ENCODE measurements around the gene TTC7B.

Gene TTC7B

DNA sequence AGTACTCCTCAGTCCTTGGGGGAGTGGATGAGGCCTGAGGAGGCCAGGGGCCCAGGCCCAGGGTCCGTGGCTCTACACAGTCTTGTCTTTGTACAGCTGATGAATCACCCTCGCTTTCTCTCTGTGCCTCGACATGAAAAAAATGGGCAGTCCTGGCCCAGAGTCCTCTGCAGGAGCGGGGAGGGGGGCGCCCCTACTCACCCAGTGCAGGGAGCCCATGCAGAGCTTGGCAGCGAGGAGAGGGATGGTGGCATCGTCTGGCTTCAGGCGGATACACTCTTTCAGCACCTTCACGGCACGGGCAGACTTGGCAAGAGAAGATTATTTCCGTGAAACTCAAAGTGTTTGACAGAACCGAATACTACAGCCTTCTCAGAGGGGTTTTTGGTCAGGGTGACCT is 159.3 kb downstream of the TTC7B start:
- no peak overlapping the region for H4K91ac ChIP-seq (ENCODE audit: low read depth, low read length)
- H3K14ac ChIP-seq (ENCODE audit: low read length), result no peak overlapping the region
- no peak overlapping the region for H3K23ac ChIP-seq (ENCODE audit: low read length)
- WGBS (ENCODE audit: extremely low coverage, insufficient coverage, insufficient read length), result no CpG with 5 or more reads among the region's 12 CpGs
- peaks cover 3% of the 10 kb centered on the region for H3K79me1 ChIP-seq (ENCODE audit: low read length)
- H2AFZ ChIP-seq (ENCODE audit: insufficient read depth, low read length, poor library complexity), result no peak overlapping the region
- H2BK5ac ChIP-seq (ENCODE audit: low read depth, low read length, poor library complexity), result no peak overlapping the region
- DNase-seq, result no peak
- no peak overlapping the region for H4K12ac ChIP-seq (ENCODE audit: low read depth, low read length)
- H2AK5ac ChIP-seq (ENCODE audit: low read length), result no peak overlapping the region
- no peak overlapping the region for H3K4me3 ChIP-seq (ENCODE audit: low read depth, low read length)
- H3K4me2 ChIP-seq (ENCODE audit: low read length), result no peak overlapping the region
- H3K9ac ChIP-seq (ENCODE audit: low read length), result no peak overlapping the region
- no peak overlapping the region for H3K18ac ChIP-seq (ENCODE audit: low read length)
- no peak overlapping the region for H2BK12ac ChIP-seq (ENCODE audit: low read length)
- peaks cover 17 to 20% of the 10 kb centered on the region in 2 experiments for H3K36me3 ChIP-seq (ENCODE audit: control insufficient read depth in 1 of 2, insufficient read depth in 2 of 2, low read length in 2 of 2)
- H3K27ac ChIP-seq (ENCODE audit: low read depth, low read length), result no peak overlapping the region
- no peaks in the 10 kb centered on the region for H3K79me2 ChIP-seq (ENCODE audit: control insufficient read depth, insufficient read depth, low read length, poor library complexity)
- no peak overlapping the region for H4K8ac ChIP-seq (ENCODE audit: low read depth, low read length)
- H3K4me1 ChIP-seq (ENCODE audit: control insufficient read depth in 1 of 2, insufficient read depth in 2 of 2, low read length in 2 of 2), result peaks cover 12 to 14% of the 10 kb centered on the region in 2 experiments
- H3K27me3 ChIP-seq (ENCODE audit: insufficient read depth, low read length), result no peaks in the 10 kb centered on the region
- peaks cover 1% of the 10 kb centered on the region for H3K9me3 ChIP-seq (ENCODE audit: insufficient read depth, low read depth, low read length)
- no peak overlapping the region for H3K4ac ChIP-seq (ENCODE audit: low read depth, low read length)
- H2BK120ac ChIP-seq (ENCODE audit: insufficient read depth, low read length, poor library complexity), result no peak overlapping the region

DNA sequence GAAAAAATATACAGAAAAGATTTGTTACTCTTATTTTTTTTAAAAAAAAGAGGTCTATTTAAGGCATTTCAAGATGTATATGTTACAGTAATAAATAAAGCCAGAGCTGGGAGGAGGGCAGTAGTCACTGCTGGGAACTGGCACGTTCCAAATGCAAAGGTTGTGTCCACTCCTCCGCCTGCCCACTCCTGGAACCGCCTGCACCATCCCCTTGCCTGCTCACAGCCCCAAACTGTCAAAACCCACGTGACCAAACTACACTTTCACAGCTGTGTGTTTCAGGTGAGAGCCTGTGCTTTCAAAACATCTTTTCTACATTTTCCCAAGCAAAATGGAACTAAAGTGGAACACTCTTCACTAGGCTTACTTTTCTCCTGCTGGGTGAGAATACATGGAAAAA is 160.4 kb downstream of the TTC7B start:
- DNase-seq, result no peak
- Histone ChIP-seq H3K4me1 (ENCODE audit: control insufficient read depth in 1 of 2, insufficient read depth in 2 of 2, low read length in 2 of 2) (peaks cover 11 to 12% of the 10 kb centered on the region in 2 experiments), H3K79me1 (ENCODE audit: low read length) (peaks cover 3% of the 10 kb centered on the region), H2BK12ac (ENCODE audit: low read length) (no peak overlapping the region), H3K9me3 (ENCODE audit: insufficient read depth, low read depth, low read length) (peaks cover 1% of the 10 kb centered on the region), H4K12ac (ENCODE audit: low read depth, low read length) (no peak overlapping the region), H3K18ac (ENCODE audit: low read length) (no peak overlapping the region), H3K79me2 (ENCODE audit: control insufficient read depth, insufficient read depth, low read length, poor library complexity) (no peaks in the 10 kb centered on the region), H2BK5ac (ENCODE audit: low read depth, low read length, poor library complexity) (no peak overlapping the region), H3K4ac (ENCODE audit: low read depth, low read length) (no peak overlapping the region), H3K27ac (ENCODE audit: low read depth, low read length) (no peak overlapping the region), H2AK5ac (ENCODE audit: low read length) (no peak overlapping the region), H2BK120ac (ENCODE audit: insufficient read depth, low read length, poor library complexity) (no peak overlapping the region), H3K9ac (ENCODE audit: low read length) (no peak overlapping the region), H4K91ac (ENCODE audit: low read depth, low read length) (no peak overlapping the region), H3K4me2 (ENCODE audit: low read length) (no peak overlapping the region), H3K4me3 (ENCODE audit: low read depth, low read length) (no peak overlapping the region), H3K27me3 (ENCODE audit: insufficient read depth, low read length) (no peaks in the 10 kb centered on the region), H3K23ac (ENCODE audit: low read length) (no peak overlapping the region), H4K8ac (ENCODE audit: low read depth, low read length) (no peak overlapping the region), H2AFZ (ENCODE audit: insufficient read depth, low read length, poor library complexity) (no peak overlapping the region), H3K36me3 (ENCODE audit: control insufficient read depth in 1 of 2, insufficient read depth in 2 of 2, low read length in 2 of 2) (peaks cover 19 to 21% of the 10 kb centered on the region in 2 experiments), H3K14ac (ENCODE audit: low read length) (no peak overlapping the region)
- WGBS (ENCODE audit: extremely low coverage, insufficient coverage, insufficient read length), result no CpG with 5 or more reads among the region's 4 CpGs

DNA sequence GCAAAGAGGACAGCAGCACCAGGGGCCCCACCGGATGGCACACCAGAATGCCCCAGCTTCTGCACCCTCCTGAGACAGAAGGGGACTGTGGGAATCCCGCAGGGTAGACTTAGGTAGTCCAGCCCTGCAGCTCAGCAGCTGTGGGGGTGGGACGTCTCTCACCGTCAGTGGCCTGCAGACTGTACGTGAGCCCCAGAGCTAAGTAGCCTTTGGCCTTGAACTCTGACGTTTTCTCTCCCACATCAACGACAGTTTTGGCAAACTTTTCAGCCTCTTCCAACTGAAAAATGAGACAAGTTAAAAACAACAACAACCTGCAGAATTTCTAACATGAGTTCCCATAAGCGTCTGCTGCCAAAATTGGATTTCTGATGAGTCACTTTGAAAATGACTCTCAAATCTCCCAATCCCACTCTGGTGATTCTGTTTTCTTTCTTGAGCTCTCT is 161.4 kb downstream of the TTC7B start:
- Histone ChIP-seq H4K12ac (ENCODE audit: low read depth, low read length) (no peak overlapping the region), H3K14ac (ENCODE audit: low read length) (no peak overlapping the region), H3K9ac (ENCODE audit: low read length) (no peak overlapping the region), H2BK12ac (ENCODE audit: low read length) (no peak overlapping the region), H2BK120ac (ENCODE audit: insufficient read depth, low read length, poor library complexity) (no peak overlapping the region), H2BK5ac (ENCODE audit: low read depth, low read length, poor library complexity) (no peak overlapping the region), H3K9me3 (ENCODE audit: insufficient read depth, low read depth, low read length) (peaks cover 1% of the 10 kb centered on the region), H3K4ac (ENCODE audit: low read depth, low read length) (no peak overlapping the region), H3K27ac (ENCODE audit: low read depth, low read length) (no peak overlapping the region), H3K79me1 (ENCODE audit: low read length) (peaks cover 3% of the 10 kb centered on the region), H3K23ac (ENCODE audit: low read length) (no peak overlapping the region), H4K8ac (ENCODE audit: low read depth, low read length) (no peak overlapping the region), H3K27me3 (ENCODE audit: insufficient read depth, low read length) (no peaks in the 10 kb centered on the region), H3K4me3 (ENCODE audit: low read depth, low read length) (peak overlapping the region; percentile 18), H2AFZ (ENCODE audit: insufficient read depth, low read length, poor library complexity) (no peak overlapping the region), H3K36me3 (ENCODE audit: control insufficient read depth in 1 of 2, insufficient read depth in 2 of 2, low read length in 2 of 2) (peaks cover 19 to 21% of the 10 kb centered on the region in 2 experiments), H3K79me2 (ENCODE audit: control insufficient read depth, insufficient read depth, low read length, poor library complexity) (no peaks in the 10 kb centered on the region), H2AK5ac (ENCODE audit: low read length) (no peak overlapping the region), H3K4me2 (ENCODE audit: low read length) (no peak overlapping the region), H3K4me1 (ENCODE audit: control insufficient read depth in 1 of 2, insufficient read depth in 2 of 2, low read length in 2 of 2) (peaks cover 11 to 12% of the 10 kb centered on the region in 2 experiments), H4K91ac (ENCODE audit: low read depth, low read length) (no peak overlapping the region), H3K18ac (ENCODE audit: low read length) (no peak overlapping the region)
- no CpG with 5 or more reads among the region's 8 CpGs for WGBS (ENCODE audit: extremely low coverage, insufficient coverage, insufficient read length)
- no peak for DNase-seq

DNA sequence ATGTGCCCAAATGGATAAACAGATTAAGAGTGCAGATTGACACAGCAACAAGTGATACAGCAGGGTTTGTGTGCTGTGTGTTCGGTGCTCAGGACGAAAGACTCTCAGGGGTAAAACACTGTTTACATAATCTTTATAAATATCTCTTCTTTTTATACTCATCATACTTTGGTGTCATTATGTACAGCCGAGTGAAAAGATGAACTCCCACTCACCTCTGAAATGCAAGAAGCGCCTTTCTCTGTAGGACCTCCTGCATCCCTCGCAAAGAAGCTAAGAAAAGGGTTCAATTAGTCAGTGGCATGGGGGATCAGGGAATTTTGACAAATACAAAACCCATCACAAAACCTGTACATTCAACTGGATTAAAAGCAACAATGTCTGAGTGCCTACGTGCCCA is 163.6 kb downstream of the TTC7B start:
- WGBS (ENCODE audit: extremely low coverage, insufficient coverage, insufficient read length), result no CpG with 5 or more reads among the region's 6 CpGs

More for the DNA sequence above, 163.6 kb downstream of the TTC7B start:
- H2BK120ac ChIP-seq (ENCODE audit: insufficient read depth, low read length, poor library complexity), result no peak overlapping the region
- peaks cover 0 to 2% of the 10 kb centered on the region in 2 experiments for H3K4me1 ChIP-seq (ENCODE audit: control insufficient read depth in 1 of 2, insufficient read depth in 2 of 2, low read length in 2 of 2)
- no peak overlapping the region for H2BK12ac ChIP-seq (ENCODE audit: low read length)
- no peak overlapping the region for H3K4me2 ChIP-seq (ENCODE audit: low read length)
- H3K27me3 ChIP-seq (ENCODE audit: insufficient read depth, low read length), result no peaks in the 10 kb centered on the region
- H4K8ac ChIP-seq (ENCODE audit: low read depth, low read length), result no peak overlapping the region
- no peak overlapping the region for H3K18ac ChIP-seq (ENCODE audit: low read length)
- H4K12ac ChIP-seq (ENCODE audit: low read depth, low read length), result no peak overlapping the region
- H4K91ac ChIP-seq (ENCODE audit: low read depth, low read length), result no peak overlapping the region
- H3K4me3 ChIP-seq (ENCODE audit: low read depth, low read length), result no peak overlapping the region
- H3K36me3 ChIP-seq (ENCODE audit: control insufficient read depth in 1 of 2, insufficient read depth in 2 of 2, low read length in 2 of 2), result peaks cover 19 to 21% of the 10 kb centered on the region in 2 experiments
- H2BK5ac ChIP-seq (ENCODE audit: low read depth, low read length, poor library complexity), result no peak overlapping the region
- no peaks in the 10 kb centered on the region for H3K79me1 ChIP-seq (ENCODE audit: low read length)
- no peak for DNase-seq
- H3K27ac ChIP-seq (ENCODE audit: low read depth, low read length), result no peak overlapping the region
- no peak overlapping the region for H3K14ac ChIP-seq (ENCODE audit: low read length)
- no peak overlapping the region for H3K23ac ChIP-seq (ENCODE audit: low read length)
- H3K79me2 ChIP-seq (ENCODE audit: control insufficient read depth, insufficient read depth, low read length, poor library complexity), result no peaks in the 10 kb centered on the region
- no peak overlapping the region for H2AK5ac ChIP-seq (ENCODE audit: low read length)
- no peak overlapping the region for H3K4ac ChIP-seq (ENCODE audit: low read depth, low read length)
- no peak overlapping the region for H2AFZ ChIP-seq (ENCODE audit: insufficient read depth, low read length, poor library complexity)
- H3K9me3 ChIP-seq (ENCODE audit: insufficient read depth, low read depth, low read length), result peaks cover 1% of the 10 kb centered on the region
- no peak overlapping the region for H3K9ac ChIP-seq (ENCODE audit: low read length)

Measured in trophoblast cell (in vitro differentiated cells and primary cell).